IPS-11a (cell line): ENCODE results near the gene NCBP2L.
"Not testable (repeated sequence)": the region's sequence is repeated elsewhere in the genome, so short reads cannot be mapped to it uniquely, and the experiment has no call there.

Source experiments
- H3K4me3 ChIP-seq: one replicate; pipeline ENCODE4 v1.5.1; 2013; ENCODE audit warnings: low read depth, low read length, control low read depth

The NCBP2L gene

GRCh38 chrX:107804427-107804826, 26.9 kb downstream of the NCBP2L start:
- no peak overlapping the region for H3K4me3 ChIP-seq

- no peak overlapping the region for H3K4me3 ChIP-seq
These were observed 27.6 kb downstream of the NCBP2L start for GRCh38 chrX:107805179-107805578.

- not testable (repeated sequence) for H3K4me3 ChIP-seq
These were observed 32.5 kb downstream of the NCBP2L start for GRCh38 chrX:107810053-107810452.

GRCh38 chrX:107818900-107819521, 41.5 kb downstream of the NCBP2L start:
- no peak overlapping the region for H3K4me3 ChIP-seq

GRCh38 chrX:107823042-107823441, 45.5 kb downstream of the NCBP2L start:
- no peak overlapping the region for H3K4me3 ChIP-seq

- no peak overlapping the region for H3K4me3 ChIP-seq
These were observed 45.9 kb downstream of the NCBP2L start for GRCh38 chrX:107823456-107823855.

GRCh38 chrX:107825698-107826237, 48.2 kb downstream of the NCBP2L start, which contains the start of gene MID2:
MID2 (plus strand) TSS chrX:107825866; CDS start chrX:107826427, 561 bp downstream.
- peak within 1 kb of the TSS; percentile 30 for H3K4me3 ChIP-seq

- peak overlapping the region; percentile 30 for H3K4me3 ChIP-seq
These were observed 48.9 kb downstream of the NCBP2L start for GRCh38 chrX:107826238-107827029.

- peak overlapping the region; percentile 13 for H3K4me3 ChIP-seq
These were observed 49.7 kb downstream of the NCBP2L start for GRCh38 chrX:107827030-107827831.

- no peak overlapping the region for H3K4me3 ChIP-seq
These were observed 50.3 kb downstream of the NCBP2L start for GRCh38 chrX:107827852-107828251.

- H3K4me3 ChIP-seq: no peak overlapping the region
These were observed 52.3 kb downstream of the NCBP2L start for GRCh38 chrX:107829878-107830277.

- no peak overlapping the region for H3K4me3 ChIP-seq
These were observed 53.7 kb downstream of the NCBP2L start for GRCh38 chrX:107831071-107831730.

GRCh38 chrX:107834275-107835201, 57.0 kb downstream of the NCBP2L start:
- no peak overlapping the region for H3K4me3 ChIP-seq

GRCh38 chrX:107836958-107837357, 59.4 kb downstream of the NCBP2L start:
- no peak overlapping the region for H3K4me3 ChIP-seq

GRCh38 chrX:107840971-107841370, 63.4 kb downstream of the NCBP2L start:
- H3K4me3 ChIP-seq: no peak overlapping the region

- H3K4me3 ChIP-seq: no peak overlapping the region
These were observed 65.3 kb downstream of the NCBP2L start for GRCh38 chrX:107842715-107843400.
